ENCODE results near the gene HNRNPA0.

The HNRNPA0 gene

DNA sequence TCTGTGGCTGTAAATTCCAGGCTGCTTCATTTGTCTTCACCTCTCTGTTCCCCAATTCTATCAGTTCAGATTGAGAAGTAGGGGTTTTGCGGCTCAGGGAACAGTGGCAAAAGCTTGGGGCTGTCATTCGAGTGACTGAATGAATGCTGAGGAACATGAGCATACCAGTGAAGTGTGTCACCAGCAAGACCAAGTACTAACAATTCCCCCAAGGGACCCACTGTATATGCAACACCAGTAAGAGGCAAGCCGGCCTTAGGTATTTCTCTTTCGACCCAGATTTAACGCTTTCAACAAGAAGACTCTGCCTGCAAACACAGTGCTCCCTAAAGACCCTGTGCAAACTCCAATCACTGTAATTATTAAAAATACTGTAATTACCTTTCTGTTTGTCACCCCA is 44.1 kb downstream of the HNRNPA0 start:
- TF ChIP-seq ZFP30 (CRISPR knock-in tag; IDR thresholded peaks at IDR 0.05) (no peak), CSDC2 (CRISPR knock-in tag; IDR thresholded peaks at IDR 0.05) (no peak), ARNTL (CRISPR knock-in tag; IDR thresholded peaks at IDR 0.05; ENCODE audit: borderline replicate concordance, low read depth) (no peak), OSR1 (CRISPR knock-in tag; IDR thresholded peaks at IDR 0.05) (no peak), SNAI2 (CRISPR knock-in tag; IDR thresholded peaks at IDR 0.05) (no peak), ESRRG (CRISPR knock-in tag; IDR thresholded peaks at IDR 0.05) (no peak), ZNF70 (CRISPR knock-in tag; IDR thresholded peaks at IDR 0.05) (no peak), ISL1 (CRISPR knock-in tag; IDR thresholded peaks at IDR 0.05) (no peak), PPARA (CRISPR knock-in tag; IDR thresholded peaks at IDR 0.05; ENCODE audit: borderline replicate concordance) (no peak)
- TF ChIP-seq, protein P1, sequence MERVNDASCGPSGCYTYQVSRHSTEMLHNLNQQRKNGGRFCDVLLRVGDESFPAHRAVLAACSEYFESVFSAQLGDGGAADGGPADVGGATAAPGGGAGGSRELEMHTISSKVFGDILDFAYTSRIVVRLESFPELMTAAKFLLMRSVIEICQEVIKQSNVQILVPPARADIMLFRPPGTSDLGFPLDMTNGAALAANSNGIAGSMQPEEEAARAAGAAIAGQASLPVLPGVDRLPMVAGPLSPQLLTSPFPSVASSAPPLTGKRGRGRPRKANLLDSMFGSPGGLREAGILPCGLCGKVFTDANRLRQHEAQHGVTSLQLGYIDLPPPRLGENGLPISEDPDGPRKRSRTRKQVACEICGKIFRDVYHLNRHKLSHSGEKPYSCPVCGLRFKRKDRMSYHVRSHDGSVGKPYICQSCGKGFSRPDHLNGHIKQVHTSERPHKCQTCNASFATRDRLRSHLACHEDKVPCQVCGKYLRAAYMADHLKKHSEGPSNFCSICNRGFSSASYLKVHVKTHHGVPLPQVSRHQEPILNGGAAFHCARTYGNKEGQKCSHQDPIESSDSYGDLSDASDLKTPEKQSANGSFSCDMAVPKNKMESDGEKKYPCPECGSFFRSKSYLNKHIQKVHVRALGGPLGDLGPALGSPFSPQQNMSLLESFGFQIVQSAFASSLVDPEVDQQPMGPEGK (CRISPR knock-in tag; IDR thresholded peaks at IDR 0.05; ENCODE audit: borderline replicate concordance) = no peak
- TF ChIP-seq, protein P2, sequence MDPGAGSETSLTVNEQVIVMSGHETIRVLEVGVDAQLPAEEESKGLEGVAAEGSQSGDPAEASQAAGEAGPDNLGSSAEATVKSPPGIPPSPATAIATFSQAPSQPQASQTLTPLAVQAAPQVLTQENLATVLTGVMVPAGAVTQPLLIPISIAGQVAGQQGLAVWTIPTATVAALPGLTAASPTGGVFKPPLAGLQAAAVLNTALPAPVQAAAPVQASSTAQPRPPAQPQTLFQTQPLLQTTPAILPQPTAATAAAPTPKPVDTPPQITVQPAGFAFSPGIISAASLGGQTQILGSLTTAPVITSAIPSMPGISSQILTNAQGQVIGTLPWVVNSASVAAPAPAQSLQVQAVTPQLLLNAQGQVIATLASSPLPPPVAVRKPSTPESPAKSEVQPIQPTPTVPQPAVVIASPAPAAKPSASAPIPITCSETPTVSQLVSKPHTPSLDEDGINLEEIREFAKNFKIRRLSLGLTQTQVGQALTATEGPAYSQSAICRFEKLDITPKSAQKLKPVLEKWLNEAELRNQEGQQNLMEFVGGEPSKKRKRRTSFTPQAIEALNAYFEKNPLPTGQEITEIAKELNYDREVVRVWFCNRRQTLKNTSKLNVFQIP (CRISPR knock-in tag; IDR thresholded peaks at IDR 0.05; ENCODE audit: borderline replicate concordance, low read depth) = no peak
- ATAC-seq = no peak

DNA sequence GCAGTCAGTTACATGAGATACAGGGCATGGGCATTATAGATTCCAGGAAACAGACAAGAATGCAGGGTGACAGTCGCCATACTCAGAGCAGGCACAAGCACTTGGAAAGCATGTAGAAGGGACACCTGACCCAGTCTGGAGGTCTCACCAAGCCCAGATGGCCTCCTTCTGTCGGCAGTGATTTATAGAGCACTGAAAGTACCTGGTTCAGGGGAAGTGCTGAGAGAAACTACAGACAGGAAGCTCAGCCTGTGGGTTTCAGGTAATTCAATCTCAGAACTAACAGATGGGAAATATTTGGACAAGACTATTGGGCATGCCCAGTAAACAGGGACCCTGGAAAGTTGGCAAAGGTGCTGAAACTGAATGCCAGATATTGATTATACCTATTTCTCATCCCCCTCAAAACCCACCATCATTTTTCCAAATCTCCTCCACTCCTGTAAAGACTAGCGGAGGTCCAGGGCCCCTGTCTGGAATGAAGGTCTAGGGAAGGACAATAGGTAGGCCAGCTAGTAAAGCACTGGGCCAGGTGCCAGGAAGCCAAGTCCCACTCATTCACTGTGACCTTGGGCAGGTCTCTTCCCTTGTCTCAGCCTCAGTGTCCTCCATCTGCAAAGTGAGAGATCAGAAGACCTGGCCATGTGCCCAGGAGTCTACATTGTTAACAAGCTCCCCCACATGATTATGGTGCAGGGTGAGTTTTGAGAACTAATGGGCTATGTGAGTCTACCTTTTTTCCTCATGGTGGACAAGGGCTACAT is 45.2 kb downstream of the HNRNPA0 start:
- ATAC-seq = no peak
- TF ChIP-seq OSR1 (CRISPR knock-in tag; IDR thresholded peaks at IDR 0.05) (no peak), ISL1 (CRISPR knock-in tag; IDR thresholded peaks at IDR 0.05) (no peak), ZNF70 (CRISPR knock-in tag; IDR thresholded peaks at IDR 0.05) (no peak), ZC3H10 (CRISPR knock-in tag; IDR thresholded peaks at IDR 0.05) (no peak), TCF4 (CRISPR knock-in tag; IDR thresholded peaks at IDR 0.05; ENCODE audit: borderline replicate concordance) (no peak), ESRRG (CRISPR knock-in tag; IDR thresholded peaks at IDR 0.05) (no peak), ZNF565 (CRISPR knock-in tag; conservative IDR thresholded peaks at IDR 0.05; ENCODE audit: low read depth) (no peak)

DNA sequence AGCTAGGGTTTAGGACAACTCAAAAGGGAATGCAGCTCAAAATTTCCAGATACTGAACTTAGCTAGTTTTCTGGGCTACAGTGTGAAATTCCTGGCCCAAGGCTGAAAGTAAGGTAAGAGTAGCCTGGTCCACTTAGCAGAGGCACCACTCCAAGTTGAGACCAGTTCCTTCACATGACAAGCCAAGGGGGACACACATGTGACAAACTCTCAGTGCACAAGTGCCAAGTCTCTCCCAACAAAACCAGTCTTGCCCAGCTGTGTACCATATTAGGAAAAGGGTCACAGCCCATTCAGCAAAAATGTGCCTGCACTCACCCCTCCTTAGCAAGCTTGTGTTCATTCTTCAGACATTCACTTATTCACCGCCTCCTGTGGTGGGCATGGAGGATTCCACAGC is 46.1 kb downstream of the HNRNPA0 start:
- no peak for ATAC-seq
- TF ChIP-seq ZC3H10 (CRISPR knock-in tag; IDR thresholded peaks at IDR 0.05) = no peak
- TF ChIP-seq OSR1 (CRISPR knock-in tag; IDR thresholded peaks at IDR 0.05) = no peak
- TF ChIP-seq SNAI2 (CRISPR knock-in tag; IDR thresholded peaks at IDR 0.05) = no peak
- TF ChIP-seq GLIS3 (CRISPR knock-in tag; IDR thresholded peaks at IDR 0.05) = no peak
- no peak for TF ChIP-seq CSDC2 (CRISPR knock-in tag; IDR thresholded peaks at IDR 0.05)
- TF ChIP-seq, protein P1 (CRISPR knock-in tag; IDR thresholded peaks at IDR 0.05; ENCODE audit: borderline replicate concordance) = no peak
- TF ChIP-seq ZNF70 (CRISPR knock-in tag; IDR thresholded peaks at IDR 0.05) = no peak
- TF ChIP-seq, protein P3, sequence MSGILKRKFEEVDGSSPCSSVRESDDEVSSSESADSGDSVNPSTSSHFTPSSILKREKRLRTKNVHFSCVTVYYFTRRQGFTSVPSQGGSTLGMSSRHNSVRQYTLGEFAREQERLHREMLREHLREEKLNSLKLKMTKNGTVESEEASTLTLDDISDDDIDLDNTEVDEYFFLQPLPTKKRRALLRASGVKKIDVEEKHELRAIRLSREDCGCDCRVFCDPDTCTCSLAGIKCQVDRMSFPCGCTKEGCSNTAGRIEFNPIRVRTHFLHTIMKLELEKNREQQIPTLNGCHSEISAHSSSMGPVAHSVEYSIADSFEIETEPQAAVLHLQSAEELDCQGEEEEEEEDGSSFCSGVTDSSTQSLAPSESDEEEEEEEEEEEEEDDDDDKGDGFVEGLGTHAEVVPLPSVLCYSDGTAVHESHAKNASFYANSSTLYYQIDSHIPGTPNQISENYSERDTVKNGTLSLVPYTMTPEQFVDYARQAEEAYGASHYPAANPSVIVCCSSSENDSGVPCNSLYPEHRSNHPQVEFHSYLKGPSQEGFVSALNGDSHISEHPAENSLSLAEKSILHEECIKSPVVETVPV (CRISPR knock-in tag; IDR thresholded peaks at IDR 0.05) = no peak
- TF ChIP-seq, protein P2 (CRISPR knock-in tag; IDR thresholded peaks at IDR 0.05; ENCODE audit: borderline replicate concordance, low read depth) = no peak
- no peak for TF ChIP-seq ESRRG (CRISPR knock-in tag; IDR thresholded peaks at IDR 0.05)
- TF ChIP-seq ZFP3 (CRISPR knock-in tag; IDR thresholded peaks at IDR 0.05) = no peak
- no peak for TF ChIP-seq ZNF565 (CRISPR knock-in tag; conservative IDR thresholded peaks at IDR 0.05; ENCODE audit: low read depth)
- TF ChIP-seq, protein P4, sequence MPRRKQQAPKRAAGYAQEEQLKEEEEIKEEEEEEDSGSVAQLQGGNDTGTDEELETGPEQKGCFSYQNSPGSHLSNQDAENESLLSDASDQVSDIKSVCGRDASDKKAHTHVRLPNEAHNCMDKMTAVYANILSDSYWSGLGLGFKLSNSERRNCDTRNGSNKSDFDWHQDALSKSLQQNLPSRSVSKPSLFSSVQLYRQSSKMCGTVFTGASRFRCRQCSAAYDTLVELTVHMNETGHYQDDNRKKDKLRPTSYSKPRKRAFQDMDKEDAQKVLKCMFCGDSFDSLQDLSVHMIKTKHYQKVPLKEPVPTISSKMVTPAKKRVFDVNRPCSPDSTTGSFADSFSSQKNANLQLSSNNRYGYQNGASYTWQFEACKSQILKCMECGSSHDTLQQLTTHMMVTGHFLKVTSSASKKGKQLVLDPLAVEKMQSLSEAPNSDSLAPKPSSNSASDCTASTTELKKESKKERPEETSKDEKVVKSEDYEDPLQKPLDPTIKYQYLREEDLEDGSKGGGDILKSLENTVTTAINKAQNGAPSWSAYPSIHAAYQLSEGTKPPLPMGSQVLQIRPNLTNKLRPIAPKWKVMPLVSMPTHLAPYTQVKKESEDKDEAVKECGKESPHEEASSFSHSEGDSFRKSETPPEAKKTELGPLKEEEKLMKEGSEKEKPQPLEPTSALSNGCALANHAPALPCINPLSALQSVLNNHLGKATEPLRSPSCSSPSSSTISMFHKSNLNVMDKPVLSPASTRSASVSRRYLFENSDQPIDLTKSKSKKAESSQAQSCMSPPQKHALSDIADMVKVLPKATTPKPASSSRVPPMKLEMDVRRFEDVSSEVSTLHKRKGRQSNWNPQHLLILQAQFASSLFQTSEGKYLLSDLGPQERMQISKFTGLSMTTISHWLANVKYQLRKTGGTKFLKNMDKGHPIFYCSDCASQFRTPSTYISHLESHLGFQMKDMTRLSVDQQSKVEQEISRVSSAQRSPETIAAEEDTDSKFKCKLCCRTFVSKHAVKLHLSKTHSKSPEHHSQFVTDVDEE (CRISPR knock-in tag; IDR thresholded peaks at IDR 0.05) = no peak
- TF ChIP-seq, protein P5, sequence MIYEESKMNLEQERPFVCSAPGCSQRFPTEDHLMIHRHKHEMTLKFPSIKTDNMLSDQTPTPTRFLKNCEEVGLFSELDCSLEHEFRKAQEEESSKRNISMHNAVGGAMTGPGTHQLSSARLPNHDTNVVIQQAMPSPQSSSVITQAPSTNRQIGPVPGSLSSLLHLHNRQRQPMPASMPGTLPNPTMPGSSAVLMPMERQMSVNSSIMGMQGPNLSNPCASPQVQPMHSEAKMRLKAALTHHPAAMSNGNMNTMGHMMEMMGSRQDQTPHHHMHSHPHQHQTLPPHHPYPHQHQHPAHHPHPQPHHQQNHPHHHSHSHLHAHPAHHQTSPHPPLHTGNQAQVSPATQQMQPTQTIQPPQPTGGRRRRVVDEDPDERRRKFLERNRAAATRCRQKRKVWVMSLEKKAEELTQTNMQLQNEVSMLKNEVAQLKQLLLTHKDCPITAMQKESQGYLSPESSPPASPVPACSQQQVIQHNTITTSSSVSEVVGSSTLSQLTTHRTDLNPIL (CRISPR knock-in tag; IDR thresholded peaks at IDR 0.05; ENCODE audit: low read depth) = no peak
- no peak for TF ChIP-seq ZFP30 (CRISPR knock-in tag; IDR thresholded peaks at IDR 0.05)
- no peak for TF ChIP-seq TCF4 (CRISPR knock-in tag; IDR thresholded peaks at IDR 0.05; ENCODE audit: borderline replicate concordance)
- no peak for TF ChIP-seq ARNTL (CRISPR knock-in tag; IDR thresholded peaks at IDR 0.05; ENCODE audit: borderline replicate concordance, low read depth)
- TF ChIP-seq TOX (CRISPR knock-in tag; IDR thresholded peaks at IDR 0.05; ENCODE audit: borderline replicate concordance) = no peak
